Endodermal cell (in vitro differentiated cells): ENCODE results near the gene COCH. TPM values are rescaled to one million over a fixed set of nuclear protein-coding genes. Genes with fewer than 3 reads are reported as not detected.

Experiments
- DNase-seq: peaks from one replicate; pipeline ENCODE4 v3.0.0-alpha.2; 2017
- H3K27ac ChIP-seq: 2 replicates; pipeline ENCODE4 v1.5.1; 2013; ENCODE audit warnings: mild to moderate bottlenecking, low read depth, low read length, moderate library complexity
- H3K27me3 ChIP-seq: 2 replicates; pipeline ENCODE4 v1.6.1; 2013; ENCODE audit warnings: mild to moderate bottlenecking, low read length, moderate library complexity; ENCODE audit not compliant: insufficient read depth, control insufficient read depth, poor library complexity, severe bottlenecking
- H3K36me3 ChIP-seq: 2 replicates; pipeline ENCODE4 v1.7.0; 2013; ENCODE audit warnings: mild to moderate bottlenecking, low read length, moderate library complexity; ENCODE audit not compliant: control insufficient read depth, insufficient read depth
- H3K4me1 ChIP-seq: one replicate; pipeline ENCODE4 v1.7.0; 2013; ENCODE audit warnings: low read length; ENCODE audit not compliant: control insufficient read depth, insufficient read depth
- H3K4me3 ChIP-seq: 2 replicates; pipeline ENCODE4 v1.5.1; 2013; ENCODE audit warnings: mild to moderate bottlenecking, low read length, moderate library complexity
- H3K9ac ChIP-seq: 2 replicates; pipeline ENCODE4 v1.6.1; 2013; ENCODE audit warnings: mild to moderate bottlenecking, low read length, moderate library complexity; ENCODE audit not compliant: poor library complexity, severe bottlenecking; ENCODE audit errors: extremely low read depth
- H3K9me3 ChIP-seq: 2 replicates; pipeline ENCODE4 v1.6.1; 2013; ENCODE audit warnings: mild to moderate bottlenecking, low read length, moderate library complexity; ENCODE audit not compliant: control insufficient read depth
- H3K27ac Mint-ChIP-seq: 2 replicates; pipeline ENCODE4 v1.8.0; 2020; ENCODE audit warnings: mixed read lengths
- H3K27me3 Mint-ChIP-seq: 2 replicates; pipeline ENCODE4 v1.8.0; 2021; ENCODE audit warnings: mild to moderate bottlenecking, mixed read lengths; ENCODE audit not compliant: insufficient read depth
- H3K36me3 Mint-ChIP-seq: 2 replicates; pipeline ENCODE4 v1.8.0; 2020; ENCODE audit warnings: low read depth, mixed read lengths
- H3K4me1 Mint-ChIP-seq: 2 replicates; pipeline ENCODE4 v1.8.0; 2020; ENCODE audit warnings: mixed read lengths
- H3K4me3 Mint-ChIP-seq: 2 replicates; pipeline ENCODE4 v1.8.0; 2020; ENCODE audit warnings: mild to moderate bottlenecking, moderate library complexity, mixed read lengths
- H3K9me3 Mint-ChIP-seq: 2 replicates; pipeline ENCODE4 v1.8.0; 2020; ENCODE audit warnings: mild to moderate bottlenecking, mixed read lengths
- CTCF ChIP-seq: fragments of 200-600 bp; sonication (generic); conservative IDR thresholded peaks from 2 replicates; pipeline ENCODE4 v1.5.0; 2021; ENCODE audit warnings: antibody characterized with exemption, mild to moderate bottlenecking
- WGBS, 2 experiments: methylation state at CpG; one replicate each; pipeline versions ENCODE4 v1.1.5 to v1.1.7; 2013; ENCODE audit warnings: missing lambda C conversion rate in 2 of 2, mixed read lengths in 1 of 2; ENCODE audit not compliant: insufficient coverage in 1 of 2, insufficient read length in 1 of 2; 5-methylcytosine and 5-hydroxymethylcytosine counted together
- total RNA-seq, 2 donors: library from RNA; stranded (reverse); fragmentation: NEBNext Ultra II Directional in 1 of 2; extraction: Animal tissue kit (Norgen Biotek cat#: 25700) in 1 of 2; gene quantifications; 2 replicates in 1 of 2; 3 replicates in 1 of 2; pipeline ENCODE4 v1.2.1, GENCODE V29; 2021

Gene COCH
- total RNA-seq, 2 donors from 2014 or later: 59.1 to 76.2 TPM

GRCh38 chr14:30842431-30842830, 31.9 kb upstream of the COCH start:
- H3K4me3 Mint-ChIP-seq: no peak overlapping the region
- H3K27ac Mint-ChIP-seq: no peak overlapping the region
- DNase-seq: no peak
- H3K36me3 Mint-ChIP-seq: no peaks in the 10 kb centered on the region
- no peaks in the 10 kb centered on the region for H3K4me1 ChIP-seq
- H3K9me3 ChIP-seq: no peaks in the 10 kb centered on the region
- H3K27ac ChIP-seq: no peak overlapping the region
- H3K4me3 ChIP-seq: no peak overlapping the region
- no peaks in the 10 kb centered on the region for H3K4me1 Mint-ChIP-seq
- H3K9ac ChIP-seq: no peak overlapping the region
- peaks cover 2% of the 10 kb centered on the region for H3K27me3 Mint-ChIP-seq
- no peak for TF ChIP-seq CTCF
- no peaks in the 10 kb centered on the region for H3K36me3 ChIP-seq
- no peaks in the 10 kb centered on the region for H3K9me3 Mint-ChIP-seq
- no peaks in the 10 kb centered on the region for H3K27me3 ChIP-seq

- Histone ChIP-seq H3K9ac (no peak overlapping the region), H3K36me3 (no peaks in the 10 kb centered on the region), H3K4me1 (no peaks in the 10 kb centered on the region), H3K27me3 (no peaks in the 10 kb centered on the region), H3K9me3 (no peaks in the 10 kb centered on the region), H3K4me3 (no peak overlapping the region), H3K27ac (no peak overlapping the region)
- Mint-ChIP-seq H3K36me3 (no peaks in the 10 kb centered on the region), H3K27me3 (peaks cover 2% of the 10 kb centered on the region), H3K4me1 (no peaks in the 10 kb centered on the region), H3K4me3 (no peak overlapping the region), H3K9me3 (no peaks in the 10 kb centered on the region), H3K27ac (no peak overlapping the region)
- WGBS, 2 experiments: 91 to 100% methylated on average over 2 to 3 of the region's 4 CpGs
- DNase-seq: no peak
- TF ChIP-seq CTCF: no peak
Measured at GRCh38 chr14:30848449-30849240, 25.7 kb upstream of the COCH start.

GRCh38 chr14:30849354-30849753, 25.0 kb upstream of the COCH start:
- Histone ChIP-seq H3K9me3 (no peaks in the 10 kb centered on the region), H3K4me1 (no peaks in the 10 kb centered on the region), H3K27ac (no peak overlapping the region), H3K27me3 (no peaks in the 10 kb centered on the region), H3K36me3 (no peaks in the 10 kb centered on the region), H3K9ac (no peak overlapping the region), H3K4me3 (no peak overlapping the region)
- WGBS, 2 experiments: no CpG with 5 or more reads among the region's 1 CpG
- H3K27me3 Mint-ChIP-seq: peaks cover 2% of the 10 kb centered on the region
- H3K4me1 Mint-ChIP-seq: no peaks in the 10 kb centered on the region
- H3K4me3 Mint-ChIP-seq: no peak overlapping the region
- TF ChIP-seq CTCF: no peak
- DNase-seq: no peak
- H3K27ac Mint-ChIP-seq: no peak overlapping the region
- no peaks in the 10 kb centered on the region for H3K9me3 Mint-ChIP-seq
- no peaks in the 10 kb centered on the region for H3K36me3 Mint-ChIP-seq
